ENCODE results near the gene HAUS7.

Gene HAUS7

DNA sequence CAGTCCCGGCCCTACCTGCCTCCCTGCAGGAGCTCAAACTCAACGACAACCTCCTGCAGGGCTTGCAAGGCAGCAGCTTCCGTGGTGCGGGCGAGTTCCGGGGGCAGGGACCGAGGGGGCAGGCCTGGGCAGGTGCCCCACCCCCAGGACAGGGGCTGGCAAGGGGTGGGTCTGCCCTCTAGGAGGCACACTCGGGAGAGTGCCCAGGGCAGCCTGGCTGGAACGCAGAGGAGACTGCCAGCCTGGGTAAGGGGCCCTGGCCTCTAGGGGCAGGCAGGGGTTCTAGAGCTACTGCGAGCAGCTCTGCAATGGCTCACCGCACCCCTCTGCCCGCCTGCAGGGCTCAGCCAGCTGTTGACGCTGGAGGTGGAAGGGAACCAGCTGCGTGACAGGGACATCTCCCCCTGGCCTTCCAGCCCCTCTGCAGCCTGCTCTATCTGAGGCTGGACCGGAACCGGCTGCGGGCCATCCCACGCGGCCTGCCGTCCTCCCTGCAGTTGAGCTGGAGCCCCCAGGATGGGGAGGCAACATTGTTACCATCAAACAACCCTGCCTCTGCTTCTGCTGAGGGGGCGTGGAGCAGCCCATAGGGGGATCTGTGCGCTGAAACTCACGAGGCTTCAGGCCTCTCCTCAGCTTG, 12.1 kb upstream of the HAUS7 start:
- TF ChIP-seq HDGF (IDR thresholded peaks at IDR 0.05; ENCODE audit: borderline replicate concordance): no peak
- no peak for TF ChIP-seq SUZ12 (IDR thresholded peaks at IDR 0.05)
- no peak for TF ChIP-seq FOXK2 (IDR thresholded peaks at IDR 0.05)
- TF ChIP-seq LEF1 (IDR thresholded peaks at IDR 0.05; ENCODE audit: borderline replicate concordance): no peak
- TF ChIP-seq NFRKB (IDR thresholded peaks at IDR 0.05): no peak
- no peak for TF ChIP-seq CTBP1 (IDR thresholded peaks at IDR 0.05; ENCODE audit: borderline replicate concordance)
- TF ChIP-seq BHLHE40 (IDR thresholded peaks at IDR 0.05; ENCODE audit: borderline replicate concordance): no peak
- no peak for DNase-seq (ENCODE audit: extremely low spot score)
- ChIA-PET CTCF (interaction anchor here (1.0 kb wide), 1 partner anchor 8 kb away, joined by 3 read pairs; no protein-coding TSS in a partner anchor), POLR2A (no interaction called here)

DNA sequence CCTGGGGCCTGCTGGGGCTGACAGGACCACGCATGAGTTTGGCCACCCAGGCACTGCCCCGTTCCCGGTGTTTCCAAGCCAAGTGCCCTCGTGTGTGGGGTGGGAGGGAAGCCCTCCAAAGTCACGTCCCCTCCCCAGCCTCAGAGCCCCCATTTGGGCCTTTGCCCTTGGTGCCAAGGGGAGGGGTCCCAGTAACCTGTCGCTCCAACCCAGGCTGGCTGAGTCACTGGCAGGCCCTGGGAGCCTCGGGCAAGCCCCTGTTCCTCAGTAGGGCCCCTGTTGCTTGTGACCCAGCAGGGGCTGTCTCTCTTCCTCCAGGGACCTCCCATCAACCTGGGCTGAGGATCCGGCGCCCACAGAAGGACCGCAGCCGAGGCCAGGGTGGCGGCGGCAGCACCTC, 10.7 kb upstream of the HAUS7 start:
- CTCF ChIA-PET: no interaction called here
- POLR2A ChIA-PET: no interaction called here
- TF ChIP-seq FOXK2 (IDR thresholded peaks at IDR 0.05): no peak
- TF ChIP-seq BHLHE40 (IDR thresholded peaks at IDR 0.05; ENCODE audit: borderline replicate concordance): no peak
- TF ChIP-seq SUZ12 (IDR thresholded peaks at IDR 0.05): no peak
- no peak for TF ChIP-seq CTBP1 (IDR thresholded peaks at IDR 0.05; ENCODE audit: borderline replicate concordance)
- TF ChIP-seq, protein P1, sequence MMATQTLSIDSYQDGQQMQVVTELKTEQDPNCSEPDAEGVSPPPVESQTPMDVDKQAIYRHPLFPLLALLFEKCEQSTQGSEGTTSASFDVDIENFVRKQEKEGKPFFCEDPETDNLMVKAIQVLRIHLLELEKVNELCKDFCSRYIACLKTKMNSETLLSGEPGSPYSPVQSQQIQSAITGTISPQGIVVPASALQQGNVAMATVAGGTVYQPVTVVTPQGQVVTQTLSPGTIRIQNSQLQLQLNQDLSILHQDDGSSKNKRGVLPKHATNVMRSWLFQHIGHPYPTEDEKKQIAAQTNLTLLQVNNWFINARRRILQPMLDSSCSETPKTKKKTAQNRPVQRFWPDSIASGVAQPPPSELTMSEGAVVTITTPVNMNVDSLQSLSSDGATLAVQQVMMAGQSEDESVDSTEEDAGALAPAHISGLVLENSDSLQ (IDR thresholded peaks at IDR 0.05): no peak
- TF ChIP-seq FOXM1 (IDR thresholded peaks at IDR 0.05; ENCODE audit: borderline replicate concordance): no peak
- TF ChIP-seq ZNF384 (IDR thresholded peaks at IDR 0.05): no peak
- no peak for TF ChIP-seq ELF4 (IDR thresholded peaks at IDR 0.05)
- TF ChIP-seq TARDBP (IDR thresholded peaks at IDR 0.05): no peak
- no peak for DNase-seq (ENCODE audit: extremely low spot score)

DNA sequence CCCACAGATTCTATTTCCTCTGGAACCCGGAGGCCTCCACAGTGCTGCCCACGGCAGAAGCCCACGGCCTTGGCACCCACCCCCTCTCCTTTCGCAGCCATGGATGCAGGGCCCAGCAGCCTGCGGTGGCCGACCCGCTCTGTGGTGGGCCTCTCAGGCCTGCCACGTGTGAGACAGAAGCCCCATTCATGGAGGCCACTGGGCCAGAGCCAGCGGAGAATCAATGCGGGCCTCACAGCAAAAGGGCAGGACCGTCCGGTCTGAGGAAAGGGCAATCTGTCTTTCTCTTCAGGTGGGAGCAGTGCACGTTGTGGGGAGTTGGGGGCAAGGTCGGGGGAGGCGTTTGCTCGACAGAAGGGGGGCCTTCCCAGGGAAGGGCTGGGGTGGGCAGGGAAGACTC, 8.4 kb upstream of the HAUS7 start:
- DNase-seq (ENCODE audit: extremely low spot score): no peak
- CTCF ChIA-PET: no interaction called here
- POLR2A ChIA-PET: no interaction called here
- no peak for TF ChIP-seq CTBP1 (IDR thresholded peaks at IDR 0.05; ENCODE audit: borderline replicate concordance)
- TF ChIP-seq L3MBTL2 (conservative IDR thresholded peaks at IDR 0.05): no peak
- no peak for TF ChIP-seq FOXM1 (IDR thresholded peaks at IDR 0.05; ENCODE audit: borderline replicate concordance)
- TF ChIP-seq HDGF (IDR thresholded peaks at IDR 0.05; ENCODE audit: borderline replicate concordance): no peak
- no peak for TF ChIP-seq ELF4 (IDR thresholded peaks at IDR 0.05)
- no peak for TF ChIP-seq BHLHE40 (IDR thresholded peaks at IDR 0.05; ENCODE audit: borderline replicate concordance)
- no peak for TF ChIP-seq TARDBP (IDR thresholded peaks at IDR 0.05)
- TF ChIP-seq SUZ12 (IDR thresholded peaks at IDR 0.05): no peak

DNA sequence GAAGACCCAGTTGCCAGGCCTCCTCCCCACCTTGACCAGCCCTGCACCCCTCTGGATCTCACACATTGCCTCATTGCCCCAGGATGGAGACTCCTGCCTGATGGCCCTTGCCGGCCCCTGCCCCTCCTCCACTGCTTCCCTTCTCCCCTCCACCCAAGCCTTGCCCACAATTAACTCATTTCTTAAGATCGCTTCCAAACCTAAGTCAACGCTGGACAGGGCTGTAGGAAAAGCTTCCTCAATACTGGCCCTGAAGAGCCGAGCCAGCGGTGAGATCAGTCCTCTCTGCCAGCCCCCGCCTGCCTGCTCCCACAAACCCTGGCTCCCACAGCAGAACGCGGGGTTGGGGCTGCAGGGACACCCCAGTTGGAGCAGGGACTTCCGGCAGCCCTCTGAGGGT, 7.5 kb upstream of the HAUS7 start:
- ChIA-PET CTCF (no interaction called here), POLR2A (no interaction called here)
- TF ChIP-seq FOXK2 (IDR thresholded peaks at IDR 0.05): no peak
- no peak for TF ChIP-seq ELF4 (IDR thresholded peaks at IDR 0.05)
- TF ChIP-seq BHLHE40 (IDR thresholded peaks at IDR 0.05; ENCODE audit: borderline replicate concordance): no peak
- no peak for TF ChIP-seq TARDBP (IDR thresholded peaks at IDR 0.05)
- TF ChIP-seq FOXA1 (IDR thresholded peaks at IDR 0.05): no peak
- TF ChIP-seq, protein P1 (IDR thresholded peaks at IDR 0.05): no peak
- no peak for DNase-seq (ENCODE audit: extremely low spot score)

DNA sequence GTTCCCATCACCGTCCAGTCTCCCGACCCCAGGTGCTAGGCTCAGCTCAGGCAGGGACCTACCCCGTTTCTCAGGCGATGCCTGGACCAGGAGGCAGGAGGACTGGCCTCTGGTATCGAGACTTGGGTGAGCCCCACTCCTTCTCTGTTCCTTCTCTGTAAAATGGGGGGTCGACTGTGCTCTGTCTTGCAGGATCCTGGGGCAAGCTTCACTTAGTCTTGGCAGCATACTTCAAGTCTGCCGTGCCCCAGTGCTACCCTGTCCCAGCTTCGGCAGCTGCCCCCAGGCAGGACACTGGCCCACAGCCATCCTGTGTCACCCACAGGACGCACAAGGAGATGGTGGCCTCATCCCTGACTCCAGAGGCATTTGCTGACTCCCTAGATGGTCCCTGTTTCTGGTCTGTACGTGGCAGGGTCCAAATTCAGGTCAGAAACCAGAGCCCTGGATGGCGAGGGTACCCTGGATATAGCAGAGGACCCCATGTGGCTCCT, 7.0 kb upstream of the HAUS7 start:
- DNase-seq (ENCODE audit: extremely low spot score): no peak
- CTCF ChIA-PET: interaction anchor here (0.7 to 0.8 kb wide), 2 partner anchors 17 to 30 kb away, joined by 3 read pairs; no protein-coding TSS in a partner anchor
- no peak for TF ChIP-seq SP1 (IDR thresholded peaks at IDR 0.05)
- POLR2A ChIA-PET: no interaction called here

DNA sequence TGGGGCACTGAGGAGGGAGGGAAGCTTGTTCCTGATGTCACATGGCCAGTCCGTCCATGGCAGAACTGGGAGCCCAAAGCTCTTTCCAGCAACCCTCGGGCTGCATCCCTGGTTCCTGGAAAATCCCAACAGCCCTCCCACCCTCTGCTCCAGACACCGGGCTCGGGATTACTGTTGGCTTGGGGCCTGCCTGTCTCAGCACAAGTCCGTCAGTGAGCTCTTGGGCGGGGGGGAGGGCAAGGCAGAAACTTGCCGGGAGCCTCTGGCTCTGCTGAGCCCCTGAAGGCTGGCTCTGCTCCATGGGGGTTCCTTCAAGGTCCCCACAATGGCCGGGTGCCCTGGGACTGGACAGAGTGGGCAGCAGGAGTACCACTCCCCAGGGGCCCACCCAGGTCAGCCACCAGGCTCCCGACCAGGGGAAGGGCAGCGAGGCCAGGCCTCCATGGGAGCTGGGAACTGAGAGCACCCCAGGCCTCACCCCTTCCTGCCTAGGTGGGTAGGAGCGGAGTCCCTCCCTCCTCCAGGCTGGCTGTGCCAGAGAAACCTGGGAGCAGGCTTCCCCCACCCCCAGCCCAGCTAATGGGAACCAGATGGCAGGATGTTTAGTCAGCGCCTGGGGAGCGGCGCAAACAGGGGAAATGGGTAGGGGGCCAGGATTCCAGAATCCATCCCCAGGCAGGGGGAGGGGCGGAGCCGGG, 6.4 kb upstream of the HAUS7 start:
- no peak for DNase-seq (ENCODE audit: extremely low spot score)
- ChIA-PET CTCF (interaction anchor here (0.7 to 0.8 kb wide), 2 partner anchors 16 to 30 kb away, joined by 3 read pairs; no protein-coding TSS in a partner anchor), POLR2A (no interaction called here)
- TF ChIP-seq ZNF384 (IDR thresholded peaks at IDR 0.05) (no peak), CTBP1 (IDR thresholded peaks at IDR 0.05; ENCODE audit: borderline replicate concordance) (no peak), FOXM1 (IDR thresholded peaks at IDR 0.05; ENCODE audit: borderline replicate concordance) (no peak), FOXA1 (IDR thresholded peaks at IDR 0.05) (no peak), HDGF (IDR thresholded peaks at IDR 0.05; ENCODE audit: borderline replicate concordance) (no peak), NFRKB (IDR thresholded peaks at IDR 0.05) (no peak), SUZ12 (IDR thresholded peaks at IDR 0.05) (no peak), L3MBTL2 (conservative IDR thresholded peaks at IDR 0.05) (no peak)
- TF ChIP-seq, protein P1 (IDR thresholded peaks at IDR 0.05): no peak

DNA sequence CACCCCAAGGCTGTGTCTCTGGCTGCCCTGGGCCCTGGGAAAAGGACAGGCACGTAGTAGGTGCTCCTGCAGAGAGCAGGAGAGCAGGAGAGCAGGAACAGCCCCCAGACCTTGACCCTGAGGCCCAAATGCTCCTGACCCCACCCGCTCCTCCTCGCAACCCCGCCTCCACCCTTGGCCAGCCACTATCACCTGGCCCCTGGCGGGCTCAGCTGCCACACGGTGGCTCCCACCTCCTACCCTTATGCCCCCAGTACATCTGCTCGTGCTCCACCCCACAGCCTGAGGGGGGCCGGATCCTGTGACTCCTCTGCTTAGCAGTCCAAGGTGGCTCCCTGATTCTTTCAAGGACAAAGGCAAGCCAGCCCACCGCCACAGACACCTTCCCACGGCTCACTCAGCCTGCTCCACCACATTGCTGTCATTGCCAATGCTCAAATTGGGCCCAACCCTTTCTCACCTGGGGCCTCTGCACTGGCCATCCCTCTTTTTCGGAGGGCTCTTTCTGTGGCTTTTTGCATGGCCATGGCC, 5.4 kb upstream of the HAUS7 start:
- DNase-seq (ENCODE audit: extremely low spot score): no peak
- CTCF ChIA-PET: no interaction called here
- no peak for TF ChIP-seq HDGF (IDR thresholded peaks at IDR 0.05; ENCODE audit: borderline replicate concordance)
- TF ChIP-seq SP1 (IDR thresholded peaks at IDR 0.05): no peak
- no peak for TF ChIP-seq CTBP1 (IDR thresholded peaks at IDR 0.05; ENCODE audit: borderline replicate concordance)
- no peak for TF ChIP-seq L3MBTL2 (conservative IDR thresholded peaks at IDR 0.05)
- no peak for TF ChIP-seq FOXK2 (IDR thresholded peaks at IDR 0.05)
- POLR2A ChIA-PET: no interaction called here

All from HEK293T (cell line).